Testis (tissue), 3 donors: Measurements from ENCODE around the gene POLR2A. TPM values are rescaled to one million over a fixed set of nuclear protein-coding genes. Genes with fewer than 3 reads are reported as not detected.

Experiments used
- DNase-seq: peaks from one replicate; pipeline ENCODE4 v3.0.0-alpha.2; 2019
- H3K27ac ChIP-seq, 2 donors: fragments of 200-600 bp; sonication (generic); one replicate each; pipeline ENCODE4 v1.5.1; 2019
- H3K27me3 ChIP-seq: fragments of 200-600 bp; sonication (generic); one replicate; pipeline ENCODE4 v1.5.1; 2019
- H3K36me3 ChIP-seq: fragments of 200-600 bp; sonication (generic); one replicate; pipeline ENCODE4 v1.5.1; 2017; ENCODE audit warnings: low read depth; ENCODE audit errors: missing control alignments
- H3K4me1 ChIP-seq: fragments of 200-600 bp; sonication (generic); one replicate; pipeline ENCODE4 v1.5.1; 2019
- H3K4me3 ChIP-seq, 2 donors: fragments of 200-600 bp; sonication (generic); one replicate each; pipeline ENCODE4 v1.5.1; 2017 to 2019
- H3K9me3 ChIP-seq: fragments of 200-600 bp; sonication (generic); one replicate; pipeline ENCODE4 v1.5.1; 2017
- CTCF ChIP-seq, 3 experiments: fragments of 450-650 bp in 2 of 3; fragments of 200-600 bp in 1 of 3; sonication (generic) in 1 of 3; IDR thresholded peaks; one replicate each; pipeline ENCODE4 v1.5.1; 2016 to 2019; ENCODE audit warnings: antibody characterized with exemption in 3 of 3, mild to moderate bottlenecking in 2 of 3, moderate library complexity in 1 of 3
- POLR2A ChIP-seq: fragments of 450-650 bp; IDR thresholded peaks from one replicate; pipeline ENCODE4 v1.6.1; 2017; ENCODE audit warnings: antibody characterized with exemption, mild to moderate bottlenecking, moderate library complexity
- WGBS, 2 donors: methylation state at CpG; one replicate each; pipeline ENCODE4 v1.1.5; 2018; 5-methylcytosine and 5-hydroxymethylcytosine counted together
- intact Hi-C: fragments of 100-400 bp; cut with DNase I; formaldehyde crosslinking; loops from one replicate; pipeline ENCODE4 v1.15.1; 2023; ENCODE audit warnings: low total_unique reads
- polyA plus RNA-seq: library from polyadenylated mRNA; stranded (reverse); fragments of 350-450 nt; fragmentation: Illumina TruSeq; extraction: RNeasy Lipid Tissue Mini Kit (QIAGEN cat#74804); gene quantifications from one replicate; pipeline ENCODE4 v1.2.3, GENCODE V29; 2014; ENCODE audit warnings: low read depth, low replicate concordance; ENCODE audit not compliant: insufficient read depth
- total RNA-seq, 2 donors: library from RNA; depleted of rRNA; stranded (reverse); fragments of >200 nt; gene quantifications; one replicate each; pipeline ENCODE4 v1.2.3, GENCODE V29; 2016

POLR2A gene
- total and polyA plus RNA-seq, 3 donors from 2014 or later, result 175 to 391 (median 359) TPM

GRCh38 chr17:7483255-7484066 is 705 bp upstream of the POLR2A start:
- Histone ChIP-seq H3K27me3 (no peaks in the 10 kb centered on the region), H3K27ac (peak overlapping the region; percentile 98 to 99), H3K4me1 (peaks cover 31% of the 10 kb centered on the region), H3K9me3 (no peaks in the 10 kb centered on the region), H3K36me3 (no peaks in the 10 kb centered on the region), H3K4me3 (peak overlapping the region; percentile 71 to 78)
- 0 to 1% methylated on average over 27 to 37 of the region's 38 CpGs for WGBS, 2 donors
- intact Hi-C loops, result no loop called here
- peak; percentile 97 for DNase-seq
- TF ChIP-seq POLR2A (peak; percentile 42), CTCF (IDR thresholded peaks at IDR 0.05) (no peak)

GRCh38 chr17:7484919-7485377 is 782 bp downstream of the POLR2A start:
- Histone ChIP-seq H3K36me3 (no peaks in the 10 kb centered on the region), H3K27me3 (no peaks in the 10 kb centered on the region), H3K27ac (peak overlapping the region; percentile 9 to 99), H3K4me1 (peaks cover 41% of the 10 kb centered on the region), H3K9me3 (no peaks in the 10 kb centered on the region), H3K4me3 (peak overlapping the region; percentile 71 to 78)
- DNase-seq, result no peak
- 0% methylated on average over 17 to 19 of the region's 19 CpGs for WGBS, 2 donors
- TF ChIP-seq CTCF (IDR thresholded peaks at IDR 0.05), result peak in 1 of 3 experiments; percentile 3
- no peak for TF ChIP-seq POLR2A
- intact Hi-C loops, result no loop called here

GRCh38 chr17:7486181-7486580 is 2.0 kb downstream of the POLR2A start:
- Histone ChIP-seq H3K9me3 (no peaks in the 10 kb centered on the region), H3K4me3 (peak overlapping the region in 1 of 2 donors; percentile 78), H3K36me3 (no peaks in the 10 kb centered on the region), H3K27ac (peak overlapping the region in 1 of 2 donors; percentile 21), H3K4me1 (peaks cover 42% of the 10 kb centered on the region), H3K27me3 (no peaks in the 10 kb centered on the region)
- 8 to 12% methylated on average over 3 of the region's 3 CpGs for WGBS, 2 donors
- DNase-seq, result no peak
- intact Hi-C loops, result no loop called here
- TF ChIP-seq CTCF (IDR thresholded peaks at IDR 0.05) (no peak), POLR2A (no peak)

- DNase-seq, result no peak
- Histone ChIP-seq H3K4me1 (peaks cover 38% of the 10 kb centered on the region), H3K9me3 (no peaks in the 10 kb centered on the region), H3K4me3 (no peak overlapping the region), H3K27me3 (no peaks in the 10 kb centered on the region), H3K27ac (no peak overlapping the region), H3K36me3 (no peaks in the 10 kb centered on the region)
- intact Hi-C loops, result no loop called here
- TF ChIP-seq CTCF (IDR thresholded peaks at IDR 0.05) (no peak), POLR2A (no peak)
- 59 to 65% methylated on average over 8 of the region's 8 CpGs for WGBS, 2 donors
Measured at GRCh38 chr17:7490144-7490543, 6.0 kb downstream of the POLR2A start.
